ENCODE results near the gene SCP2.

The SCP2 gene

DNA sequence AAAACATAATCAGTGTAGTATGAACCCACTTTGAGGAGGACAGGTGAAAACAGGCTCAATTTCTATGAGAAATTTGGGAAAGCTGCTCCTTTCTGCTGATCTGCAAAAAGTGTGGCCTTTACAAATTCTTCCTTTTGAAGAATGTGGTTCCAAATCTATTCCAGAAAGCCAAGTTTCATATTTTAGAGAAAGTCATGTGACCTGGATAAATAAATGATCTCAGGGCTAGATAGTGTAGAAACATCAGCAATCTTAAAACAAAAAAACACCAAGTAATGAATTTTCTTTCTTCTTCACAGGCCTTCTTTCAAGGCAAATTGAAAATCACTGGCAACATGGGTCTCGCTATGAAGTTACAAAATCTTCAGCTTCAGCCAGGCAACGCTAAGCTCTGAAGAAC lies 123.2 kb downstream of the SCP2 start:
- Histone ChIP-seq H3K36me3 (ENCODE audit: low read length) (peaks cover 5% of the 10 kb centered on the region; the same call in 1 of the 2 replicates), H3K9me2 (replicated peaks; ENCODE audit: insufficient read depth, low read length) (no peaks in the 10 kb centered on the region), H3K9ac (ENCODE audit: low read length) (no peak overlapping the region), H4K20me1 (ENCODE audit: low read depth, low read length) (no peaks in the 10 kb centered on the region), H3K27ac (ENCODE audit: low read depth, low read length) (no peak overlapping the region), H3K4me3 (ENCODE audit: insufficient read depth, low read length, poor library complexity, severe bottlenecking) (no peak overlapping the region), H3K9me3 (ENCODE audit: insufficient read depth, low read length) (no peaks in the 10 kb centered on the region), H2AFZ (ENCODE audit: low read depth, low read length, severe bottlenecking) (no peak overlapping the region), H3K27me3 (ENCODE audit: low read length) (no peaks in the 10 kb centered on the region), H3F3A (ENCODE audit: insufficient read depth) (no peaks in the 10 kb centered on the region), H3K4me2 (ENCODE audit: low read depth, low read length, poor library complexity, severe bottlenecking) (no peak overlapping the region), H3K79me2 (ENCODE audit: insufficient read depth, low read length) (no peaks in the 10 kb centered on the region)
- TF ChIP-seq, protein P1, sequence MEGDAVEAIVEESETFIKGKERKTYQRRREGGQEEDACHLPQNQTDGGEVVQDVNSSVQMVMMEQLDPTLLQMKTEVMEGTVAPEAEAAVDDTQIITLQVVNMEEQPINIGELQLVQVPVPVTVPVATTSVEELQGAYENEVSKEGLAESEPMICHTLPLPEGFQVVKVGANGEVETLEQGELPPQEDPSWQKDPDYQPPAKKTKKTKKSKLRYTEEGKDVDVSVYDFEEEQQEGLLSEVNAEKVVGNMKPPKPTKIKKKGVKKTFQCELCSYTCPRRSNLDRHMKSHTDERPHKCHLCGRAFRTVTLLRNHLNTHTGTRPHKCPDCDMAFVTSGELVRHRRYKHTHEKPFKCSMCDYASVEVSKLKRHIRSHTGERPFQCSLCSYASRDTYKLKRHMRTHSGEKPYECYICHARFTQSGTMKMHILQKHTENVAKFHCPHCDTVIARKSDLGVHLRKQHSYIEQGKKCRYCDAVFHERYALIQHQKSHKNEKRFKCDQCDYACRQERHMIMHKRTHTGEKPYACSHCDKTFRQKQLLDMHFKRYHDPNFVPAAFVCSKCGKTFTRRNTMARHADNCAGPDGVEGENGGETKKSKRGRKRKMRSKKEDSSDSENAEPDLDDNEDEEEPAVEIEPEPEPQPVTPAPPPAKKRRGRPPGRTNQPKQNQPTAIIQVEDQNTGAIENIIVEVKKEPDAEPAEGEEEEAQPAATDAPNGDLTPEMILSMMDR (IDR thresholded peaks at IDR 0.05; ENCODE audit: insufficient read depth, low read length, poor library complexity, severe bottlenecking), result no peak
- TF ChIP-seq EZH2phosphoT487 (conservative IDR thresholded peaks at IDR 0.05; ENCODE audit: low read length), result no peak

DNA sequence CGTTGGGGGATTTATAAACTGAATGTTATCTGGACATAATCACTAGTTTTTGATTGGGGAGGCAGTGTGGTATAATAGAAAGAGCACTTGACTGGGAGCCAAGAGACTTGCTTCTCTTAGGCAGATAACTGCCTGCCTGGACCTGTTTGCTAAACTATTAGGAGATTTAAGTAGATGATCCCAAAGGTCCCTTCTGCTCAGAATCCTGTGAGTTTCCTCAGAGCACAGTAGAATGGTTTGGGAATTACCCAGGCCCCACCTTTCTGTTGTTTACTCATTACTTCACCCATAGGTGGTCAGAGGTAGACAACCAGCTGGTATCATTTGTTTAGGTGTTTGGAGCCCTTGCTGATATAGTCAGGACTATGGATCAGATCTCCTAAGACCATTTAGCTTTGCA lies 124.6 kb downstream of the SCP2 start:
- Histone ChIP-seq H3K36me3 (ENCODE audit: low read length) (peaks cover 5% of the 10 kb centered on the region; the same call in 1 of the 2 replicates), H3K27ac (ENCODE audit: low read depth, low read length) (no peak overlapping the region), H3K4me3 (ENCODE audit: insufficient read depth, low read length, poor library complexity, severe bottlenecking) (no peak overlapping the region)

DNA sequence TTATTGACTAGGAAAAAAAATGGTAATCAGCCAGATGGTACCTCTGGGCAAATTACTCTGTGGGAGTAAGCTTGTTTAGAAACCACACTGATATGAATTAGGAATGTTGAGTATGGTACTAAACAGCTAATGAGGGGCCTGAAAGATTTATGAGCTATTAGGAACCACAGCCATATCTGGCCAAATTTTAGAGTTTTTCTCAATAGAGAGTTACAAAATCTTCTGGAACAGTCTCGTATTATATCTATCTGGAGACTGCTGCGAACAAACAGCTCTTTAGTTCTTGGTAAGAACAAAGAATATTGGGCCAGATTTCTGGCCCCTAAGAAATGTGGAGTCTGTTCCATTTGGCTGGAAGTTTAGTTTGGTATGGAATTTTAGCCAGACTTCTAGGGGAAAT lies 130.1 kb downstream of the SCP2 start:
- no peak overlapping the region for H3K9ac ChIP-seq (ENCODE audit: low read length)
- H3K36me3 ChIP-seq (ENCODE audit: low read length), result no peaks in the 10 kb centered on the region
- no peaks in the 10 kb centered on the region for H3K9me2 ChIP-seq (replicated peaks; ENCODE audit: insufficient read depth, low read length)
- no peak overlapping the region for H3K27ac ChIP-seq (ENCODE audit: low read depth, low read length)
- no peak overlapping the region for H2AFZ ChIP-seq (ENCODE audit: low read depth, low read length, severe bottlenecking)
- no peak overlapping the region for H3K4me3 ChIP-seq (ENCODE audit: insufficient read depth, low read length, poor library complexity, severe bottlenecking)
- H3F3A ChIP-seq (ENCODE audit: insufficient read depth), result no peaks in the 10 kb centered on the region
- no peak for TF ChIP-seq EZH2phosphoT487 (conservative IDR thresholded peaks at IDR 0.05; ENCODE audit: low read length)
- TF ChIP-seq, protein P1 (IDR thresholded peaks at IDR 0.05; ENCODE audit: insufficient read depth, low read length, poor library complexity, severe bottlenecking), result no peak
- no peak overlapping the region for H3K4me2 ChIP-seq (ENCODE audit: low read depth, low read length, poor library complexity, severe bottlenecking)
- H3K27me3 ChIP-seq (ENCODE audit: low read length), result no peaks in the 10 kb centered on the region
- H4K20me1 ChIP-seq (ENCODE audit: low read depth, low read length), result no peaks in the 10 kb centered on the region
- no peaks in the 10 kb centered on the region for H3K9me3 ChIP-seq (ENCODE audit: insufficient read depth, low read length)
- H3K79me2 ChIP-seq (ENCODE audit: insufficient read depth, low read length), result no peaks in the 10 kb centered on the region

More for the DNA sequence above, 124.6 kb downstream of the SCP2 start:
- H3K9ac ChIP-seq (ENCODE audit: low read length), result no peak overlapping the region
- no peaks in the 10 kb centered on the region for H3K9me3 ChIP-seq (ENCODE audit: insufficient read depth, low read length)
- no peaks in the 10 kb centered on the region for H3K27me3 ChIP-seq (ENCODE audit: low read length)
- H3K4me2 ChIP-seq (ENCODE audit: low read depth, low read length, poor library complexity, severe bottlenecking), result no peak overlapping the region
- no peaks in the 10 kb centered on the region for H3K9me2 ChIP-seq (replicated peaks; ENCODE audit: insufficient read depth, low read length)
- no peaks in the 10 kb centered on the region for H3K79me2 ChIP-seq (ENCODE audit: insufficient read depth, low read length)
- H4K20me1 ChIP-seq (ENCODE audit: low read depth, low read length), result no peaks in the 10 kb centered on the region
- no peaks in the 10 kb centered on the region for H3F3A ChIP-seq (ENCODE audit: insufficient read depth)
- no peak overlapping the region for H2AFZ ChIP-seq (ENCODE audit: low read depth, low read length, severe bottlenecking)
- no peak for TF ChIP-seq EZH2phosphoT487 (conservative IDR thresholded peaks at IDR 0.05; ENCODE audit: low read length)
- TF ChIP-seq, protein P1 (IDR thresholded peaks at IDR 0.05; ENCODE audit: insufficient read depth, low read length, poor library complexity, severe bottlenecking), result no peak
